Tibial nerve (tissue), 4 donors: Measurements from ENCODE around the gene NAXD. TPM values are rescaled to one million over a fixed set of nuclear protein-coding genes. Genes with fewer than 3 reads are reported as not detected.

Experiments
- DNase-seq, 2 donors: peaks; one replicate each; pipeline ENCODE4 v3.0.0-alpha.2; 2019; ENCODE audit warnings: low spot score in 2 of 2
- H3K27ac ChIP-seq, 4 donors: fragments of 200-600 bp; sonication (generic) in 3 of 4; one replicate each; pipeline ENCODE4 v1.5.1; 2017 to 2019; ENCODE audit warnings: mild to moderate bottlenecking in 1 of 4
- H3K27me3 ChIP-seq, 2 donors: fragments of 200-600 bp; sonication (generic) in 1 of 2; one replicate each; pipeline versions ENCODE4 v1.5.1 to v1.6.0; 2017 to 2019
- H3K36me3 ChIP-seq, 3 donors: fragments of 200-600 bp; sonication (generic); one replicate each; pipeline ENCODE4 v1.5.1; 2018 to 2019
- H3K4me1 ChIP-seq, 4 donors: fragments of 200-600 bp; sonication (generic) in 3 of 4; one replicate each; pipeline ENCODE4 v1.5.1; 2017 to 2019
- H3K4me3 ChIP-seq, 4 donors: fragments of 200-600 bp; sonication (generic) in 3 of 4; one replicate each; pipeline ENCODE4 v1.5.1; 2017 to 2019; ENCODE audit warnings: mild to moderate bottlenecking in 1 of 4, moderate library complexity in 1 of 4
- H3K9me3 ChIP-seq, 4 donors: fragments of 200-600 bp; sonication (generic) in 3 of 4; one replicate each; pipeline ENCODE4 v1.5.1; 2017 to 2019
- EP300 ChIP-seq, 2 donors: sonication (generic); formaldehyde crosslinking; IDR thresholded peaks; one replicate each; pipeline ENCODE4 v1.6.1; 2017; ENCODE audit warnings: antibody characterized with exemption in 2 of 2, mild to moderate bottlenecking in 1 of 2
- POLR2A ChIP-seq, 2 donors: fragments of 450-650 bp; IDR thresholded peaks; one replicate each; pipeline ENCODE4 v1.6.1; 2017; ENCODE audit warnings: antibody characterized with exemption in 2 of 2, mild to moderate bottlenecking in 2 of 2, moderate library complexity in 2 of 2
- WGBS, 2 donors: methylation state at CpG; one replicate each; pipeline ENCODE4 v1.1.5; 2018; 5-methylcytosine and 5-hydroxymethylcytosine counted together
- total RNA-seq, 4 donors: library from RNA; depleted of rRNA; stranded (reverse); fragments of >200 nt; gene quantifications; one replicate each; pipeline ENCODE4 v1.1.0, GENCODE V29; 2016
- TF ChIP-seq, protein P1 (sequence below), 5 experiments: fragments of 200-600 bp in 3 of 5; fragments of 450-650 bp in 2 of 5; sonication (generic) in 3 of 5; IDR thresholded peaks; one replicate each; pipeline ENCODE4 v1.5.1; 2016 to 2019; ENCODE audit warnings: antibody characterized with exemption in 5 of 5, mild to moderate bottlenecking in 3 of 5, moderate library complexity in 2 of 5

NAXD gene
- total RNA-seq, 4 donors from 2014 or later, result 27.6 to 45.7 (median 38.5) TPM

DNA sequence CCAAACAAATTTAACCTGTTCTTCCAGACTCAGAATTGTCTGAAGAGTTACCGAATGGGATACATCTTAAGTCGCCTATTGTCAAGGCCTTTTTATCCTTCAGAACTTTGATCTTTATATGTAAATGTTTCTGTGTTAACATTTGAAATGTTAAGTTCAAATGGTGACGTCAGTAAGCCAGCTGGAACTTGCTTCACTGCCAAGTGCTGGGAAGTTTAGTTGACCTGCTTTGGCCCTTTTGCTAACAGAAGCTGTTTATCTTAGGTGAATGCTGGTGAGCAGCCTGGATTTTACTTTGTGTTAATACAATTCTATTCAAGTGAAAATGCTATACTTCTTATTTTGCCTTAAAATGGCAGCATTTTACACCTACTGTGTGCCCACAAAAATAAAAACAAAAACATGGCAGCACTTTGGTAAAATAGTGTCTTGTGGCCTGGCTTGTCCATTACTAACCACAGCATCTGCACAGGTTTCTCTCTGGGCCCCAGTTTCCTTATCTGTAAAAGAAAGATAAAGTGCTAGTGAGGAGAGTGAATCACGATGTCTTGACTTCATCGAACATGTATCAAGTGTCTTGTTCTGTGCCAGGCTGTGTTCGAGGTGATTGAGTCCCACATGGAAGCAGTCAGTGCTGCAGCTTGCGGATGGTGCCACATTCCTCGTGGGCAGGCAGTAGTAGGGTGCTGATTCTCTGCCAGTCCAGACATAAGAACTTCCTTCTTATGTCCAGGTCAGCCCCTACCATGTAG is 2.2 kb downstream of the NAXD start:
- Histone ChIP-seq H3K27me3 (no peaks in the 10 kb centered on the region), H3K4me3 (no peak overlapping the region), H3K27ac (peak overlapping the region in 2 of 4 donors; percentile 85 to 92), H3K4me1 (peaks cover 0 to 47% (median 22%) of the 10 kb centered on the region in 4 donors), H3K9me3 (no peaks in the 10 kb centered on the region), H3K36me3 (peaks cover 0 to under 1% (median 0%) of the 10 kb centered on the region in 3 donors)
- TF ChIP-seq, protein P1, sequence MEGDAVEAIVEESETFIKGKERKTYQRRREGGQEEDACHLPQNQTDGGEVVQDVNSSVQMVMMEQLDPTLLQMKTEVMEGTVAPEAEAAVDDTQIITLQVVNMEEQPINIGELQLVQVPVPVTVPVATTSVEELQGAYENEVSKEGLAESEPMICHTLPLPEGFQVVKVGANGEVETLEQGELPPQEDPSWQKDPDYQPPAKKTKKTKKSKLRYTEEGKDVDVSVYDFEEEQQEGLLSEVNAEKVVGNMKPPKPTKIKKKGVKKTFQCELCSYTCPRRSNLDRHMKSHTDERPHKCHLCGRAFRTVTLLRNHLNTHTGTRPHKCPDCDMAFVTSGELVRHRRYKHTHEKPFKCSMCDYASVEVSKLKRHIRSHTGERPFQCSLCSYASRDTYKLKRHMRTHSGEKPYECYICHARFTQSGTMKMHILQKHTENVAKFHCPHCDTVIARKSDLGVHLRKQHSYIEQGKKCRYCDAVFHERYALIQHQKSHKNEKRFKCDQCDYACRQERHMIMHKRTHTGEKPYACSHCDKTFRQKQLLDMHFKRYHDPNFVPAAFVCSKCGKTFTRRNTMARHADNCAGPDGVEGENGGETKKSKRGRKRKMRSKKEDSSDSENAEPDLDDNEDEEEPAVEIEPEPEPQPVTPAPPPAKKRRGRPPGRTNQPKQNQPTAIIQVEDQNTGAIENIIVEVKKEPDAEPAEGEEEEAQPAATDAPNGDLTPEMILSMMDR (IDR thresholded peaks at IDR 0.05), result no peak
- peak in 1 of 2 donors; percentile 36 for TF ChIP-seq EP300 (IDR thresholded peaks at IDR 0.05)
- DNase-seq, result peak in 1 of 2 donors; percentile 35
- 39 to 53% methylated on average over 8 of the region's 8 CpGs for WGBS, 2 donors

DNA sequence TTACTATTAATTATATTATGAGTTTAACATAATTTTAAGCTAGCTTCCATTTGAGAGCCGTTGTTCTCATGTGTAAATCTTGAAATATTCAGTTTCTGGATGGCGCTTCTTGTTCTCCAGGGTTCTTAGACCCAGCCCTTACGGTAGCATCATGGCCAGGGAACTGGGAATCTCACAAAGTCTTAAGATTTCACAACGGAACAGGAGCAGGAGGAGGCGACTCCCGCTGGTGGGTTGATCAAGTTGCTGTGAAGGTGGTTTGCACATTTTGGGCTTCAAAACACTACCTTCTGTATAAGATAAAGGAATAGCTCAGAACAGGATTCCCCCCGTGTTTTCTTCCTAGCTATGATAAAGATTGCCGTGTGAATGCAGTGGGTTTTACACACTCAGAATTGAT is 2.8 kb downstream of the NAXD start:
- no peak for DNase-seq
- 75 to 89% methylated on average over 8 of the region's 8 CpGs for WGBS, 2 donors
- peaks cover 0 to 48% (median 22%) of the 10 kb centered on the region in 4 donors for H3K4me1 ChIP-seq
- TF ChIP-seq EP300 (IDR thresholded peaks at IDR 0.05), result no peak
- TF ChIP-seq, protein P1 (IDR thresholded peaks at IDR 0.05), result no peak
- TF ChIP-seq POLR2A (IDR thresholded peaks at IDR 0.05), result no peak
- H3K4me3 ChIP-seq, result no peak overlapping the region
- peaks cover 0 to 8% (median 0%) of the 10 kb centered on the region in 3 donors for H3K36me3 ChIP-seq
- no peaks in the 10 kb centered on the region for H3K9me3 ChIP-seq
- H3K27me3 ChIP-seq, result no peaks in the 10 kb centered on the region
- peak overlapping the region in 1 of 4 donors; percentile 92 for H3K27ac ChIP-seq

DNA sequence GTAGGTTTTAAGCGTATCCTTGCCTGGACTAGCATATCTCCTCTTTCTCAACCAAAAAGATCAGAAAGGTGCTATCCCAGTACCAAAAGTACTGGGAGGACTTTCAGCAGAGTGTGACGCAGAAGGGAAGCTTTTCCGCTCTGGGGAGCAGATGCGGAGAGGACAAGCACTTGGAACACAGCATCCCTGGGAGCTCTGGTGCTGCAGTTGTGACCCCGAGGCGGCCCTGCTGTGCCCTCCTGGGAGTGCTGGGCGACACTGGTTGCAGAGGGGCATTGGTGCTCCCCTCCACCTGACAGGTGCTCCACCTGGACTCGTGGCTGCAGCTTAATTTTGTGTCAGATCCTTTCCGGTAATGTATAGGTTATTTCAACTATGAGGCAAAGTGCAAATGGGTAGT is 3.4 kb downstream of the NAXD start:
- TF ChIP-seq, protein P1 (IDR thresholded peaks at IDR 0.05), result no peak
- TF ChIP-seq EP300 (IDR thresholded peaks at IDR 0.05), result no peak
- TF ChIP-seq POLR2A (IDR thresholded peaks at IDR 0.05), result no peak
- 92 to 95% methylated on average over 9 of the region's 9 CpGs for WGBS, 2 donors
- Histone ChIP-seq H3K27ac (no peak overlapping the region), H3K9me3 (no peaks in the 10 kb centered on the region), H3K27me3 (no peaks in the 10 kb centered on the region), H3K4me1 (peaks cover 0 to 53% (median 22%) of the 10 kb centered on the region in 4 donors), H3K36me3 (peaks cover 0 to 14% (median 0%) of the 10 kb centered on the region in 3 donors), H3K4me3 (no peak overlapping the region)
- DNase-seq, result no peak

- no peak for TF ChIP-seq POLR2A (IDR thresholded peaks at IDR 0.05)
- no peak for TF ChIP-seq EP300 (IDR thresholded peaks at IDR 0.05)
- TF ChIP-seq, protein P1 (IDR thresholded peaks at IDR 0.05), result no peak
- H3K27ac ChIP-seq, result no peak overlapping the region
- H3K4me1 ChIP-seq, result peaks cover 0 to 54% (median 21%) of the 10 kb centered on the region in 4 donors
These were observed 5.3 kb downstream of the NAXD start for GRCh38 chr13:110620596-110620995.

More at GRCh38 chr13:110620596-110620995, 5.3 kb downstream of the NAXD start:
- Histone ChIP-seq H3K9me3 (no peaks in the 10 kb centered on the region), H3K36me3 (peaks cover 4 to 30% (median 8%) of the 10 kb centered on the region in 3 donors), H3K4me3 (no peak overlapping the region), H3K27me3 (no peaks in the 10 kb centered on the region)
- WGBS, 2 donors, result 37 to 43% methylated on average over 2 of the region's 2 CpGs
- DNase-seq, result no peak
